HG03103 (cell line): ENCODE results near the gene DTX1.

ENCODE experiments used
- ATAC-seq: cut with Tn5 transposase; IDR thresholded peaks from one replicate; pipeline ENCODE4 v1.9.1; 2021; ENCODE audit warnings: low read depth; ENCODE audit not compliant: unreplicated experiment

DTX1 gene

DNA sequence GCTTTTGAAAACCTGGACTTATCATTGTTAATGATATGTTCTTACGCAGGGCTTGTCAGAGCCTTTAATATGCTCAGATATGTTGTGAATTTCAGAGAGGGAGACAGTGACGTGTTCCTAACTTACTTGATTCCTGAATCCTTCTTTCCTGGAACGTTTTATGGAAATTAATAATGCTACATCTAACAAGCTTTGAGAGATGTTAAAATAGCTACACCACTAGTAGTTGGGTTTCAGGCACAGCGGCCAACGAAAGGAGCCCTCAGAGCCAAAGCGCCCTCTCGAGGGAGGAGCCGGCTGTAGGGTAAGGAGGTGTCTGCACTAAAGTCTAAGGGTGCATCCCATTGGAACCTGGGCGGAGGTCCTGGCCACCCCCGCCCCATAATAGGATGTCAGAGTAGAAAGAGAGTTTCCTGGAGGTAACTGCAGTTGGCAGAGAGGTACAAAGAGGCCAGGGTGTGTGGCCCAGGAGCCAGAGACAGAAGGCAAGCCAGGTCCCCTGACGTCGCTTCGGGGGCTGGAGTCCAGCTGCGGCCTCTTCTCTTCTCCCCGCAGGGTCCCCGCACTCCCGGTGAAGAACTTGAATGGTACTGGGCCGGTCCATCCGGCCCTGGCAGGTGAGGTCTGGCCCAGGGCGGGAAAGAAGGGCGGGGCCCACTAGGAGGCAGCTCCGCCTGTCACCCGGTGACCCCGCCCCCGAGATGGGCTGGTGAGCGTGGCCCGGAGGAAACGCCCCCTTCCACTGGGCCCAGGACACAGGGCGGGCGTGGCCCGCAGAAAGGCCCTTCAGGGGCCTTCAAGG, 36.3 kb downstream of the DTX1 start:
- no peak for ATAC-seq

GRCh38 chr12:113093409-113094101, 37.0 kb downstream of the DTX1 start:
- ATAC-seq = no peak

DNA sequence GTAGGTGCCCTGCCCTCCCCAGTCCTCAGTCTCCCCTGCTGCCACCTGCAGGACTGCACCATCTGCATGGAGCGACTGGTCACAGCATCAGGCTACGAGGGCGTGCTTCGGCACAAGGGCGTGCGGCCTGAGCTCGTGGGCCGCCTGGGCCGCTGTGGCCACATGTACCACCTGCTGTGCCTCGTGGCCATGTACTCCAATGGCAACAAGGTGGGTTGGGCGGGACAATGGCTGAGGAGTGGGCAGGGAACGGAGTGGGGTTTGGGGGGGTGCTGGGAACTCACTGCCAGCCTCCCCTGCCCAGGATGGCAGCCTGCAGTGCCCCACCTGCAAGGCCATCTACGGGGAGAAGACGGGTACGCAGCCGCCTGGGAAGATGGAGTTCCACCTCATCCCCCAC, 38.2 kb downstream of the DTX1 start:
- ATAC-seq = no peak

- ATAC-seq = no peak
These were observed 38.9 kb downstream of the DTX1 start for GRCh38 chr12:113095405-113095804.

DNA sequence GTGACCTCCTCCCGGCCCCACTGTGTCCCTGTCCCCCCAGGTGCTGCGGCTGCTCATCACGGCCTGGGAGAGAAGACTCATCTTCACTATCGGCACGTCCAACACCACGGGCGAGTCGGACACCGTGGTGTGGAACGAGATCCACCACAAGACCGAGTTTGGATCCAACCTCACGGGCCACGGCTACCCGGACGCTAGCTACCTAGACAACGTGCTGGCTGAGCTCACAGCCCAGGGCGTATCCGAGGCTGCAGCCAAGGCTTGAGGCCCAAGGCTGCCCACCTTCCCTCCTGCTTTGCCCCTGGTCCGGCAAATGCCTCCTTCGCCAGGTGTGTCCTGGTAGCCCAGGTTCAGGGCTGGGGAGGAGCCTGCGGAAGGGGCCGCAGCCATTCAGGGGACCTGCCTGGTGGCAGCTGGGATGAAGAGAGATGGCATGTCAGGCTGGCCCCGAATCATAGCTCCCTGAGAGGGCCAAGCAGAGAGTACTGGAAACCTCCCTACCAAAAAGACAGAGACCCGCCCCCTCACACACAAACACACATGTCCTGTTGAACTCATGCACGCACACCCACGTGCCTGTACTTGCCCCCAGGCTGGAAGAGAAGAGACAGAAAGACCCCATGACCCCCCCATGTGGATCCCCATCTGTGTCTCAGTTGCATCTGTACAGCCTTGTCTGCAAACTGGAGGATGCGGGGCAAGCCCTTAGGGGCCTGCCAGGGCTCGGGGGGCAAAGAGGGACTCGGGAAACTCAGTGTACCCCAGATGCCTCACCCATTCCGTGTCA, 40.3 kb downstream of the DTX1 start:
- ATAC-seq = no peak

- ATAC-seq = no peak
These were observed 41.3 kb downstream of the DTX1 start for GRCh38 chr12:113097716-113098440.

GRCh38 chr12:113098441-113099028, 42.0 kb downstream of the DTX1 start:
- ATAC-seq = peak; percentile 74

GRCh38 chr12:113099364-113099763, 42.8 kb downstream of the DTX1 start:
- ATAC-seq = no peak

DNA sequence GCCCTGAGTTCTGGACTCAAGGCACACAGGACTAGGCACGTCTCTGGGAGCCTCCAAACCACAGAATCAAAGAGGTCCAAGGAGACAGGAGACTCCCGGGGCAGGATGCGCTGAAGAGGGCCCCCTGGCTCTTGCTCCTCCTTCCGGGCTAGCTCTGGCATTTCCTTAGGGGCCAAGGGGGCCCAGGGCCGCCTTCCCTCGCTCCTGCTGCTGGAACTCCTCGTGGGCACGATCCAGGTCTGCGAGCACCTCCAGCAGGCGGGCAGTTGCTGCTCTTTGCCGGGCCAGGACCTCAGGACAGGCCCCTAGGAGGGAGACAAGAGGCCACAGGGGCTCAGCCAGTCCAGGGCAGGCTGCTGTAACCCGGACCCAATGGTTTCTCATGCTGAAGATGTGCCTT, 43.2 kb downstream of the DTX1 start:
- ATAC-seq = no peak

DNA sequence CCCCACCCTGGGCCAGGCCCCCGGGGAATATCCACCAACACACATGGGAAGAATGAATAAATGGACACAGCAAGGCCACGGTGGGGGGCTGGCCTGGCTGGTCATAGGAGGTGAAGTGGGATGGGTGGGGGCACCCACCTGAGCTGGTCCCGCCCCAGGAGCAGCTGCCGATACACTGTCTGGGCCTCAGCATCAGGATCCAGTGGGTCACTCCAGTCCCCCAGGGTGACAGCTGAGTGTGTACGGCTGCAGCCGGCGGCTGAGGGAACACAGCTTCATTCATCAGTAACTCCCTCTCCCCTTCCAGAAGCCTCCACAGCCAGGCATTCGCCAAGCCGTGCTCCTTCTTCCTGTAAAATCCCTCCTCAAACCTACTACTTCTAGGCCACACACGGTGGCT, 45.2 kb downstream of the DTX1 start:
- ATAC-seq = no peak

- ATAC-seq = no peak
These were observed 46.3 kb downstream of the DTX1 start for GRCh38 chr12:113102811-113103210.

- no peak for ATAC-seq
These were observed 47.4 kb downstream of the DTX1 start for GRCh38 chr12:113103756-113104450.

DNA sequence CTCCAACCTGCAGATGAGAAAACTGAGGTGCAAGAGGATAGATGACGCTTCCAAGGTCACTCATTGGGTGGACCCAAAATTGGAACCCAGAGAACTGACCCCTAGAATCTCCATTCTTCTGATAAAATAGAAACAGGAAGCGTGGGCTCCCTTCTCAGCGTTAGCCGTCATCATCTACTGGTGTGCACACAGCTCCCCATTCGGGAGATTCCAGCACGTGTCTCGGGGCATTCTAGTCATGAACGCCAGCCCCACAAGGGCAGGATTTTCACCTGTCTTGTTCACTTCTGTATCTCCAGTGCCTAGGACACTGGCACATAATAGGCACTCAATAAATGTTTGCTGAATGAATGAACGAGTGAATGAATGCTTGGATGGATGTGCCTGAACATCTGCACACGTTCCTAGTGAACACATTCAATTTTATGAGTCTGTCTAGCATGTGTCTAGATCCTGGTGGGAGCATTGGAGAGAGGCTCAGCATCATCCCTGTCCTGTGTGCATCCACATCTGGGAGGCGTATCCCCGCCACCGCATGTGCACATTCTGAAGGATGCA, 48.5 kb downstream of the DTX1 start:
- no peak for ATAC-seq

DNA sequence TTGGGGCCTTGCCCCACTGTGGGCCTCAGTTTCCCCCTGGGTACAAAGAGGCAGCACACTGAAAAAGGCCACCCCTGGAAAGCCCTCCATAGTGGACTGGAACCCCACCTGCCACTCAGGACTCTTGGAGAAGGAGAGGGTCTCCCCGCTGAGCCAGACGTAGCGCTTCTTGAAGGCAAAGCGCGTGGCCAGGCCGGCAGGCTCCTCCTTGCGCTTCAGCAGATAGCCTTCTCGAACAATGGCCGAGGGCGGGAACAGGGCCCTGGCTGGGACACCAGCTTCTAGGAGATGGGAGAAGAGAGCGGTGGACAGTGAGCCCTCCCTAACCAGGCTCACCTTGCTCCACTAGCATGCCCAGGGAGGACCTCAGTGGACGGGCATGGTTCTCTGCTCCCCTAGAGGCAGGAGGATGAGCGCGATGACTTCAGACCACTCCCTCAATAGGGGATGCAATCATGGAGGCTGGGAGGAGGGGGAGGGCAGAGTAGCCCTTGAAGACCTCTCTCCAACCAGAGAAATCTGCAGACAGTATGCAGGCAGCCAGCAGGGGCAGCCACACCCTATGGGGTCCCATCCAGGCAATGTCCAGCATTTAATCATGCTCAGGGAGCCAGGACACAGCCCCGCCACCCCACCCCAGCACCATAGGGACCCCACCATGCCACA, 49.2 kb downstream of the DTX1 start:
- no peak for ATAC-seq

GRCh38 chr12:113106361-113106760, 49.8 kb downstream of the DTX1 start:
- no peak for ATAC-seq

DNA sequence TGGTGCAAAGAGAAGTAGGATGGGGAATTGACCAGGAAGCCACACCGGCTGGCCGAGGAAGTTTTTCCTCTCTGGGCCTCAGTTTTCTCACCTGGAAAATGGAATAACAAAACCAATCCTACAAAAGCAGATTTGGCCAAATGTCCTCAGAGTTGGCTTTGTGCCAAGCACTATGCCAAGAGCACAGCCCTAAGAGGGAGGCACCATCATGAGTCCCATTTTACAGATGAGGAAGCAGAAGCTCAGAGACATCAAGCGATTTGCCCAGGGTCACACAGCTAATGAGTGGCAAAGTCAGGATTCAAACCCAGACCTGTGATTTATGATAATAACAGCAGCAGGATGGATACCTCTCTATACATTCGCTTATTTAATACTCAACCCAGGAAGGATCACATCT, 51.8 kb downstream of the DTX1 start:
- ATAC-seq = no peak

- ATAC-seq = no peak
These were observed 52.8 kb downstream of the DTX1 start for GRCh38 chr12:113109360-113109759.

DNA sequence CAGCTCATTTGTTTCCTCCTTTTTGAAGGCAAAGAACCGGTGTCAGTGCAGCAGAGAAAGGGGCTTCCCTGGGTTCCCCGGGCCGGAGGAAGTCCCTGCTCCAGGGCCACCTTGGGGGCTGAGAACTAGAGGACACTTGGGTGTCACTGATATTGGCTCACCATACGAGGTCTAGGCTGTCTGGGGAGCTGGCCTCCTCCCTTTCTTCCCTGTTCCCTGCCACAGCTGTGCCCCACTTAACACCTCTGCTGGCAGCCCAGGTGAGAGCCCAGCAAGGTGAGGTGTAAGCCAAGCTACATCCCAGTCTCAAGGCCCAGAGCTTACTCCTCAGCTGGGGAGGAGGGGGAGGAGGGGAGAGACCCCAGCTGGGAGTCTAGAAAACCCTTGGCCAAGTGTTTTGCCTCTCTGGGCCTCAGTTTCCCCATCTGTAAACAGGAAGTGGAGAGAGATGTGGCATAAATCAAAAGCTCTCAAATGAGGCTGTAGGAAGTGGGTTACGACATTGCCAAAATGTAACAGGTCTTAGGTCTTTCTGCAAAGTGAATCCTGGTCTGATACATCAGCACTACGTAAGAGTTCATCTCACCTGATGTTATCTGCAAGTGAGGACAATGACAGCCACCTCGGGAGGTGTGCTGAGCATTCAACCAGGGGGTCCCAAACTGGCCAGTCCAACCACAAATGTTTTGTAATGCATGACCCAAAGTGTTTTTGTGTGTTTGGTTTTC, 53.5 kb downstream of the DTX1 start:
- no peak for ATAC-seq
